GM12875 (cell line): ENCODE data around the gene MED17.

Source experiments
- H3K4me3 ChIP-seq: one replicate; pipeline ENCODE4 v1.5.1; 2011; ENCODE audit warnings: low read depth, low read length, control low read depth
- TF ChIP-seq, protein P1 (sequence below): IDR thresholded peaks from 2 replicates; pipeline ENCODE4 v1.5.1; 2011; ENCODE audit warnings: low read depth, mild to moderate bottlenecking, control low read depth, inconsistent platforms, low read length, moderate library complexity, borderline replicate concordance; ENCODE audit not compliant: insufficient read depth

Gene MED17

DNA sequence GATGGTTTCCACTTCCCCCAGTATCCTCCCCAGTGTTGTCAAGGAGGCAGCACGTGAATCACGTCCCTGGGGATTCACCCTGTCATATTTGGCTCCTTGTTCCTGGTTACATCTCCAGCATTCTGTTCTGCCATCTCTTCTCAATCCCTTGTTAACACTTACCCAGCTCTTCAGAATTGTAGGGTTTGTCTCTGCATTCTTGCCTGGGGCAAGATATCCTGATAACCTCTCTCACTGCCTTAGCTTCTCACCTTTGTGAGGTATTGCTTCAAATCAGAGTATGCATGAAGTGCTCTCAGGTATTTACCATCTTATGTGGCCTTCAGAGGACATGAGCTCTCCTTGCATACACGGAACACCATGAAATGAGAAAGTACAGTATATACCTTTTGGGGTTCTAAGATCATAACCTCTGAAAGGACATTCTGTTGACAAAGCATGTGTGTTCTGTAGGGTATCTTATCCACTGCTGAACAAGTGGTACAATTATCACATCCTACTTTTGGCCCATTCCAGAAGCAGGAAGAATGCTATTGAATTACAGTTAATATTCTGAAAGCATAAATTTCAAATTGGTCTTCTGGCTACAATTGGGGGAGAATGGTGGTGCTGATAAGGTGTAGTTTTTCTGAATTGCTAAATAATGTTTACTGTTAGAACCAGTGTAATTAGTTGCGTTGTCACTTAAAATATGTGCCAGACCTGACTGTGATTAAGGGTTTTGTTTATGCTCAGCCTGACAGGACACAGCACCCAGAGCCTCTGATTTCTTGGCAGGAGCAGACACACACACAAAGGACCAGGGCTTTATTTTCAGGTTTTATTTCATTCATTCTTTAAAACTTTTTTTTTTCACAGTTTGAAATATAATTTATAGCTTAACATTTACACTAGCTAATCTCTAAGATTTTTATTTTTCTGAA lies 33.6 kb downstream of the MED17 start:
- H3K4me3 ChIP-seq = no peak overlapping the region
- TF ChIP-seq, protein P1, sequence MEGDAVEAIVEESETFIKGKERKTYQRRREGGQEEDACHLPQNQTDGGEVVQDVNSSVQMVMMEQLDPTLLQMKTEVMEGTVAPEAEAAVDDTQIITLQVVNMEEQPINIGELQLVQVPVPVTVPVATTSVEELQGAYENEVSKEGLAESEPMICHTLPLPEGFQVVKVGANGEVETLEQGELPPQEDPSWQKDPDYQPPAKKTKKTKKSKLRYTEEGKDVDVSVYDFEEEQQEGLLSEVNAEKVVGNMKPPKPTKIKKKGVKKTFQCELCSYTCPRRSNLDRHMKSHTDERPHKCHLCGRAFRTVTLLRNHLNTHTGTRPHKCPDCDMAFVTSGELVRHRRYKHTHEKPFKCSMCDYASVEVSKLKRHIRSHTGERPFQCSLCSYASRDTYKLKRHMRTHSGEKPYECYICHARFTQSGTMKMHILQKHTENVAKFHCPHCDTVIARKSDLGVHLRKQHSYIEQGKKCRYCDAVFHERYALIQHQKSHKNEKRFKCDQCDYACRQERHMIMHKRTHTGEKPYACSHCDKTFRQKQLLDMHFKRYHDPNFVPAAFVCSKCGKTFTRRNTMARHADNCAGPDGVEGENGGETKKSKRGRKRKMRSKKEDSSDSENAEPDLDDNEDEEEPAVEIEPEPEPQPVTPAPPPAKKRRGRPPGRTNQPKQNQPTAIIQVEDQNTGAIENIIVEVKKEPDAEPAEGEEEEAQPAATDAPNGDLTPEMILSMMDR = no peak

GRCh38 chr11:93819966-93820695 lies 36.0 kb downstream of the MED17 start:
- no peak overlapping the region for H3K4me3 ChIP-seq
- TF ChIP-seq, protein P1 = no peak

DNA sequence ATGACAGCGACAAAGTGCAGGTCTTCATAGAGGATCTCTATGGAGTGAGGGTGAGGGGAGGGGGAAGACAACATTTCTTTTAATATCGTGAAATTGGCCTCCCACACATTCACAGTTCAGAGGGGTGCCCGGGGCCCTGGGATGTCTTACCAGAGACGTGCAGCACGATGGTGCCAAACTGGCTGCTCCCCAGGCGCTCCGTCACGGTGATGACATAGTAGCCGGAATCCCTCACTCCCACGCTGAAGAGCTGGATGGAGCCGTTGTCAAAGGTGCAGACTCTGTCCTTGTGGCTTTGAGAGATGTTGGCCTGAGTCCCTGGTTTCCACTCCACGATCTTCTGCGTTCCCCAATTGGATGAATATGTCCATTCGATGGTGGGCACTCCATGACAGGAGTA lies 36.8 kb downstream of the MED17 start:
- H3K4me3 ChIP-seq = no peak overlapping the region
- TF ChIP-seq, protein P1 = no peak

DNA sequence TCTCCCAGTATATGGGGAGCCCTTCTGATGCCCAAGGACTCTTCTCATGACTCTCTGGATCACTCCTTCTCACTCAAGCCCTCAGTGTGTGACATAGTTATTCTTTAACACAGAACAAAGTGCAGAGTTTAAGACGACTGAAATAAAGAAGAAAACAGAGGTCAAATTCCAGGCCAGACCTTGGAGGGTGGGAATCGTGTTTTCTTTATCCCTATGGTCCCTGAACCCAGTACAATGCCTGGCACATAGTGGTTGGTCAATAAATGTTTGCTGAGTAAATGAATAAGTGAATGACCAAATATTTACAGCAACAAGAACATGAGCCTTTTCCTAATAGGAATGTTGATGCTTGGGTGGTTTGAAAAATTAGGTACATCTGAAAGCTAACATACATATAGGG lies 37.5 kb downstream of the MED17 start:
- TF ChIP-seq, protein P1 = no peak
- H3K4me3 ChIP-seq = no peak overlapping the region

DNA sequence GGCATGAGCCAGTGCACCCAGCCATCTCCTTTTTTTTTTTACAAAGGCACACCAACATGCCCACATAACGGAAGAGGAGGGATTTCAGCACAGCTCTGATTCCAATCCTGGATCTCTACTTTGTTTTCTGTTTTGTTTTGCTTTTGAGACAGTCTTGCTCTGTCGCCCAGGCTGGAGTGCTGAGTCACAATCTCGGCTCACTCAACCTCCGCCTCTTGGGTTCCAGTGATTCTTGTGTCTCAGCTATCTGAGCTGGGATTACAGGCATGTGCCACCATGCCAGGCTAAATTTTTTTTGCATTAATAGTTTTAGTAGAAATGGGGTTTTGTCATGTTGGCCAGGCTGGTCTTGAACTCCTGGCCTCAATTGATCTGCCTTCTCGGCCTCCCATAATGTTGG lies 38.3 kb downstream of the MED17 start:
- TF ChIP-seq, protein P1 = no peak
- no peak overlapping the region for H3K4me3 ChIP-seq

GRCh38 chr11:93823210-93823609 lies 39.1 kb downstream of the MED17 start:
- H3K4me3 ChIP-seq = no peak overlapping the region
- TF ChIP-seq, protein P1 = no peak

DNA sequence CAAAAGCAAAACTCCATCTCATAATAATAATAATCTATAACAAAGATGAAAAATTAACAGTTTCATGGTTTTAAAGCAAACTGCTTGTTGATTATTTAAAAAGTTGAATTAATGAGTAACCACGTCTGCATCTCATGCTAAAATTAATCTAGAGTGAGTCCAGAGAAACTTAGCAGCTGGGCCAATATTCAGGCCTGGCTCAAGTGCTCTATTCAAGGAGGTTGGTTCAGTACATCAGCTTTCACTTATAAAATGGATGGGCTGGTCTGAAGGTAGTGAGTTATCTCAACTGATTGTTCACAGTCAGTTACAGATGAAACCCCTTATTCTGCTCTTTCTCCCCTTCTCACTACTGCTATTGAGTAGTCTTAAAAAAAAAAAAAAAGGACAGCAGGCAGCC lies 43.3 kb downstream of the MED17 start:
- H3K4me3 ChIP-seq = no peak overlapping the region
- TF ChIP-seq, protein P1 = no peak
